SH-SY5Y (cell line): Measurements from ENCODE around the gene HTR6.

ENCODE experiments used
- GATA2 ChIP-seq: IDR thresholded peaks from 2 replicates; pipeline ENCODE4 v1.6.1; 2011; ENCODE audit warnings: mild to moderate bottlenecking, low read depth, low read length
- GATA3 ChIP-seq: IDR thresholded peaks from 2 replicates; pipeline ENCODE4 v1.6.1; 2011; ENCODE audit warnings: low read depth, mild to moderate bottlenecking, low read length, moderate library complexity

The HTR6 gene

DNA sequence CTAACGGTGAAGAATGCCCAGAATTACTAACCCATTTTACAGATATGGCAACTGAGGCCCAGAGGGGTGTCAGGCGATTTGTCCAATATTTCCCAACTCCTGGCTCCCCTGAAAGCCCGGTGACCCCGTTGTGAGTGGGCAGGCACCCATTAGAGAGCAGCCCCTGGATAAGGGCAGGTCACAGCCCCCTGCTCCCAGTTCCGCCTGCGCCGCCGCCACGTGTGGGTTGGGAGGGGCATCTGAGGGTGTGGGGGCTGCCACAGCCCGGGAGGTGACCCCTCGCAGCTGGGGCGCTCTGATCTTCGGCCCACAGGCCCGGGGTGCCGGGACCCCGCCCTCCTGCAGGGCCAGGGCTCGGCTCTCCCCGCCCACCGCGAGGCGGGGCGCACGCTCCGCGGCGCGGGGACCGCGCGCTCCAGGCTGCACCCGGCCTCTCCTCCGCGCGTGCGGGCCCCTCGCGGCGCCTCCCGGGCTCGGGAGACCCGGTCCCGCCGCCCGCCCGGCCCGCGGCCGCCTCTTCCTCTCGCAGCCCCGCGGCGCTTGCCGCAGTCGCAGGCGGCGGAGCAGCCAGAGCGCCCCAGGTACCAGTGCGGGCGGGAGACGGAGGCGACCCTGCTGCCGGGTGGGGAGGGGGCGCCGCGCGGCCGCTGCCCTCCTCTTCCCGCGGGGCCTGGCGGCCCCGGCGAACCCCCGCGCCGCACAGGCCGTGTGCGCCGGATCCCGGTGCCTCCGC is at the start of gene HTR6:
TSS of gene HTR6 (plus strand) at position 423 of the 733 bp plus-strand sequence. CDS start 879 bp downstream, outside the sequence.
- TF ChIP-seq GATA3 = no peak

DNA sequence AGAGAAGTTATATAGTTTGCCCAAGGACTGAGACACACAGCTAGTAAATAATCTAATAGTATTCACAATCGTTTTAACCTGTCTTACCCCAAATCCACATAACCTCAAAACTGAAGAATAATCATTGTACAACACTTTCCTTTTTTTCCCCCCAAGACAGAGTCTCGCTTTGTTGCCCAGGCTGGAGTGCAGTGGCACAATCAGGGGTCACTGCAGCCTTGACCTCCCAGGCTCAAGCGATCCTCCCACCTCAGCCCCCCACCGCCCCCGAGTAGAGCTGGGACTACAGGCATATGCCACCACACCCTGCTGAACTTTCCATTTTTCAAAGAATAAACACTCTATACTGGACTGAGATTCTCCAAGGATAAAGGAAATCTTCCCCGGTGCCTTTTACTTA is 49.2 kb upstream of the HTR6 start:
- no peak for TF ChIP-seq GATA3
- no peak for TF ChIP-seq GATA2

DNA sequence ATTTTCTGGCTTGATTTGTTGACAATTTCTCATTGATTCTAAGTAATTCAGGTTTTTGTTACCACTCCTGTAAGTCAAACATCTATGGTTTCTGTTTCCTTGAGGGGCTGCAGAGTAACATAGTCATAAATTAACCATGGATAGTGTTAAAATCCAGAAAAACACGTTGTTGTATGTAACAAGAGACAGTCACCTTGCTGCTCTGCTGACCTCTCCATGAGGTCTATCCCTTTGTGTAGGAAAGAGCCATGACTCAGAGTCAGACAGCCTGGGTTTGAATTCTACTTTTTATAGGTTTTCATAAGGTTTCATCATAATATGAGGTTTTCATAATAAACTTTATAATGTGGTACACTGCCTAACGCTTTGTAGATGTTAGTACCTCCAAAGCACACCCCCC is 48.2 kb upstream of the HTR6 start:
- TF ChIP-seq GATA3 (no peak), GATA2 (no peak)

DNA sequence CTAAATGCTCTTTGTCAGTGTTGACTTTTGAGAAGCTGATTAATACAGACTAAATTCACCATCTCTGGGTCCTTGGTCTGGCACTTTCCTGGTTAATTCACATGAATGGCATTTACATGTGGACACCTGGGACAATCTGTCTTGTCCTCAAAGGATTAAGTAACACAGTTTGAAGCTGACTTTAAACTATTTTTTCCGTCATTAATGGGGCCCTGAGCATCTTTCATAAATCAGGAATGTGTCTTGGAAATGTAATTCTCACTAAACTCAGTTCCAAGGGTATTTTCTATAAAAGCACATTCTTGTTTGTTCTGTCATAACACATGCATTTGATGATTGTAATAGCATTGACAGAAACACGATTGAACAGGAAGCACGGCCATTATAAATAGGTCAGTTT is 47.3 kb upstream of the HTR6 start:
- TF ChIP-seq GATA3 (no peak), GATA2 (no peak)

DNA sequence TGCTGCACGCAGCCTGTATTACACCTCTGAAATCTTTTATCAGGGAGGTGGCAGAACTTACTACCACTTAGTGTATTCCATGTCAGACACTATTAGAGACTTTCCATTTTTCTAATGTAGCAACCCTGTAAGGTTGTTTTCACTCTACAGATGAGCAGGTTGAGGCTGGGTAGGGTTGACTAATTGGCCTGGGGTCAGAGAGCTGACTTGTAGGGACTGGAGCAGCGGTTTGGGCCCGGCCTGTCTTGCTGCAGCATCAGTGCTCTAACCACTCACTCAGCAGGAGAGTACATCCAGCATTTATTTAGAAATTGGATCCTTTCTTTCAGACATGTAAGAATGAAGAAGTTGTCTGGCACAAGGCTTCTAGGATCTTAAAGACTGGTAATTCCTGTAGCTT is 46.2 kb upstream of the HTR6 start:
- TF ChIP-seq GATA2 (no peak), GATA3 (no peak)

DNA sequence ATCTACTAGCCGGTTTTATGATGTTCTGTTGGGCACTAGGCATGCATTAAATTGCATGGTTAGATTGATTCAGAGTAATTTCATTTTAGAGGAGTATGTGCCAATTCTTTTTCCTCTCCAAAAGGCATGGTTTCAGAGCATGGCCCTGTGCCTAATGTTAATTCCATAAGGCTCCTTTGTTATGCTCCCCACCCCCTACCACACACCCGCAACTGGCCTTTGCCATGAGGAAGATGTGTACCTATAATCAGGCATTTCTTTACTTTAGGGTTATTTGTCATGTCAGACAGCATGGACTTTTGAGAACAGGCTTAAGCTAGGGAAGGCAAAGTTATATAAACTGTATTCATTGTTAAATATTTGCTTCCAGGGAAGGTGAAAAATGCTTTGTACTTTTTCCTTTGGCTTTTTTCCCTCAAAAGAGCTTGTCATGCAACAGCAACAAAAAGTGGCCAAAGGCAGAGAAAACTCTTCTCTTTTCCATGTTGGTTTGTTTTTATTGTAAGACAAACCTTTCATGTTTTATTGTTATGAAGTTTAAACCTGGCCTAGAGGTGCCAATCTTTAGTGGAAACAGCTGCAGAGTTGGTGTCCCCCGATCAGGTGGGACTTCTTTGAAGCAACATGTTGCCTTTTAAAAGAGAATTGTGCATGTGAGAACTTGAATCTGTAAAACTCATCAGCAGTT is 44.8 kb upstream of the HTR6 start:
- TF ChIP-seq GATA3 = no peak
- TF ChIP-seq GATA2 = no peak

DNA sequence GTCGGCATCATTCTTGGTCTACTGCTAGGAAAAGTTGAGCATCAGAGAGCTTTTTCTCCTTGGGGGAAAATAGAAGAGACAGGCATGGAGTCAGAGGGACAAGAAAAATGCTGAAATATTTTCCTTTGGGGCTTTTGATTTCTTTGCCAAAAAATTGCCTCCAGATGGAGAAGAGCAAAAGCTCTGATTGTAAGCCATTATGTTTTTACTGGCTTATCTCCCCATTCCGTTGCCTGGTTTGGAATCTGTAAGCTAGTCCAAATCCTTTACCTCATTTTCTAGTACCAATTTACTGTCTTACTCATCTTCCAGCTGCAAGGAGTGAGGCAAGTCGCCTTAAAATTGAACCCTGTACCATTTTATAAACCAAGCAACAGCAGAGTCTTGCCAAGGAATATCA is 43.9 kb upstream of the HTR6 start:
- no peak for TF ChIP-seq GATA3

DNA sequence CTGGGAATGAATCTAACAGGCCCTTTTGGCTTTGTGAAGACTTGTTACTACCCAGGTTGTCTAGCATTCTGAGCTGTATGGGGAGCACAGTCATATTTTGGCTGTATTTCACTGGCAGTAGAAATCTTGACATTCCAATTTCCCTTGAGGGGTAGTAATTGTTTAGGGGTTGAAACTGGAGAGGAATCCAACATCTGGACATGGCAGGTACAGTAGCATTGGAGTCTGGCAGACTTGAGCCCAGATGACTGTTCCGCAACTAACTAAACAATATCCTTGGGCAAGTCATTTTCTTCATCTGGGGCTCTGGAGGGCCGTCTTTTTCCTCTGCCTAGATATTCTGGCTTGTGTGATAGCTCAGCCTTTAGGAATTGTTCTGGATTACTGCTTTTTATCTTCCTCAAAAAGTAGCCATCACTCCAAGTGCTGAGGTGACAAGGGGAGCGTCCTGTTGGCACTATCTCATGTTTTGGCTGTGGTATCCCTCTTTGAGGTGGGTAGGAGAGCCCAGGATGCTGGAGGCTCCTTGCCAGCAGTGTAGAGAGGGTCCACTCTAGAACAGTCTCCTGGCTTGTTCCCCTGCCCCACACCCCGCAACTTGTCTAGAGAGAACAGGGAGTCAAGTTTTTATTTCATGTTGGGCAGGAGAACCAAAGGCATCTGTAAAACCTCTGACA is 43.3 kb upstream of the HTR6 start:
- no peak for TF ChIP-seq GATA3
- no peak for TF ChIP-seq GATA2

DNA sequence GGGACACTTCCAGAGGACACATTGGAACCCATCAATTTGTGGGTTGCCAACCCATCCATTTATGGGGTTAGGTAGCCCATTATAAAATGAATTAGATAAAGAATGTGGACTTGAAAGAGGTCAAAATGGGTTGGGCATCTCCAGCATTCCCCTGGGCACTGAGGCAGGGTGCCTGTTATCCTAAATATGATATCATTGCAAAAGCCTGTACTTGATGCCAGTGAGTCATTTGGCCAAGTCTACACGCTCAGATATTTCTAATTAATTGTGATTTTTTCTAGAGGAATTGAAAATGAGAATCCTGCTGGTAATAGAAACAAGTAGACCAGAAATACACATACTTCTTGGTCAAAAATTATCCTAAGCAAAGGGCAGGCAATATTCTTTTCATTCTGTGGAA is 42.5 kb upstream of the HTR6 start:
- no peak for TF ChIP-seq GATA2

DNA sequence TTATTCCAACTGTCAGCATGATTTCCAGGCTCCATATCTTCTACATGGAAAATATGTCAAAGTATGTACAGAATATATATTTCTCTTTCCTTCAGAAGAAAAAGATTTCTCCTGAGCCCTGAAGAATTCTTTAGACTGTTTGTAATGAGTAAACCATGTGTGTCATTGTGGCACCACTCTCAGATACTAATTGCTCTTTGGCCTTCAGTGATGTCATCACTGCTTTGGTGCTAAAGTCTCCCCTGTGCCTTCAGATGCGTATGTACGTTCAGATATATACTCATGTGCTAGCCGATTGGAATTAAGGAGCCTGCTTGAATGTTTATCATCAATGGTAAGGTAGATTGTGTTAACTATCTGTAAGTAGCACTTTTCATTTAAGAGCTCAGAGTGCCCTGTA is 41.2 kb upstream of the HTR6 start:
- TF ChIP-seq GATA2 = no peak
- TF ChIP-seq GATA3 = no peak

DNA sequence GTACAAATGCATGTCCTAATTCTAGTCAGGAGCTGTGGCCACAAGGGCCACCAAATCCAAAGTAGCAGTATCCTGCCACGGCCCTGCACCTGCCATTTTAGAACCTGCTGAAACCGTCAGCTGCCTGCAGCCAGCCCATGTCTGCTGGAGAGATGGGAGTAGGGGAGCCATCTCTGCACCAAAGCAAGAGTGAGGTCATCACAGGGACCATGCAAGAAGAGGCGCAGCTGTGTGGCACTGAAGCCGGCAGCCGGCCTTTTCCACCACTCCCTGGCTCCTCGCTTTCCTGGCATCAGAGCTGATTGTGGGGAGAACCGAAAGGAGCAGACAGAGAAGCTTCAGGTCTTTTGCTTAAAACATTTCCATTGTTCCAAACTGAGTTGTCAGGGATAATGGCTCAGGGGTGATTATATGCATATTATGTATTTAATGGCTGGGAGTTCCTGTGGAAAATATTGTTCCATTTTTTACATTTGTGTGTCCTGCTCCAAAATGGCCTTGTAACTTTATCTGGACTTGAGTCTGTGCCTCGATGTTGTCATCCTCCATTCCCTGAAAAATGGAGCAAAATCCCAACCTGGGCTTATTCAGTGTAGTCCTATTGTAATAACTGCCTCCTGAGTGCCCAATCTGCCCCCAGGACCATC is 39.3 kb upstream of the HTR6 start:
- no peak for TF ChIP-seq GATA3
- TF ChIP-seq GATA2 = no peak

DNA sequence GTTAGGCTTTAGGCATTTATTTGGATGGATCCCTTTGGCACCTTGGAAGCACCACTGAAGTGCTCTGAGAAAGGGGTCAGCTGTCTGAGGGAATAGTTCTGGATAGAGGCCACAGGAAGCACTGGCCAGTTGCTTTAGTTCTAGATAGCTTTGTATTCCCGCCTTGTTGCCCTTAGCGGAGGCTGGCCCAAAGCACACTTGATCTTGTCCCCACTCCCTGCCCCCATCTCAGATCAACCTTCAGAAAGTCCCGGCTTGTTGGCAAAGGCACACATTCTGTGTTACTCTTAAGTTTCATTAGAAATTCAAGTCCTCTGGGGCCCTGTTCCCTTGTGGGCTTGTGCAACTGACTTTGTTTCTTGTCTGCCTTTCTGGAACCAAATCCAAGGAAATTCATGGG is 35.8 kb upstream of the HTR6 start:
- TF ChIP-seq GATA3 (no peak), GATA2 (no peak)

DNA sequence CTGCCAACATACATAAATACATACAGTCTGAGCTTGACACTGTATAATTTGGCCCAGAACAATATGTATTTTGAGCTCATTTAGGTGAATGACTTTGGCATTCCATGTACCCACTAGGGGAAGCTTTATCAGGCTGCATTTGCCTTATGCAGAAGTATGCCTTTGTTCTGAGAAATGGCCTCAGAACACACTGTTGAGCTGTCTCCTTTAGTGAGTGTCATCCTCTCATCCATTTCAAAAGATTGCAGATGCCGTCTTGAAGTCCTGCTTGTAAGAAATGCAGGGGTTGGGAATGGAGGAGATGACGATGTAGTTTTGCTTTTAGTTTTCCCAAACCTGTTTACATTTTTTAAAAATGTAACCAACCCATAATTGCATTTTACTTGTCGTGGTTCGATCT is 35.3 kb upstream of the HTR6 start:
- TF ChIP-seq GATA2 = no peak
- no peak for TF ChIP-seq GATA3

DNA sequence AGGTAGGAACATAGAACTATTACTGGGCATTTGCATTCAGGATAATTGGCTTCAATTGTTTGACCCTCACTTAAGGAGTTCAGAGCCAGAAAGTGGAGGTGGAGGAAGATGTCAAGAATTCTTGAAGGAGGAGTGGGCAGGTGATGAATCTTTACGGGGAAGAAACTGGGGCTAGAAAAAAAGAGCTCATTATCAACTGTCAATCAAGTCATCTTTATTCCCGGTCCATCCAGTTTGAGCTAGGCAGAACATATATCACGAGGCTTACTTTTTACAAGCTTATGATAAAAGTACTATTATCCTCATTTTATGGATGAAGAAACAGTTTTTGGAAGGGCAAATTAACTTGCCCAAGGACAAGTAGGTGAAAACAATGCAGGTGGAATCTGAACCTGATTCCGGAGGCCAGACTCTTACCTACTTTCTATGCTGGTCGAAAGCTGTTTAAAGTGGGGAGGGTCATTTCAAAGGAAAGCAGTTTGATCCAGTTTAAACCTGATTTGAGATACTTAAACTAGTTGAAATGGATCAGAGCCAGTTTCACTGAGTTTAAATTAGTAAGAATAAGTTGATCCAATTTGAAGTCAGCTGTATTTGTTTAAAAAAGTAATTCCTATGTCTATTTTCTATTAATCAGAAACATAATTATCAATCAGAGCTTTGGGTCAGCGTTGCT is 33.8 kb upstream of the HTR6 start:
- TF ChIP-seq GATA3 = no peak
- no peak for TF ChIP-seq GATA2

DNA sequence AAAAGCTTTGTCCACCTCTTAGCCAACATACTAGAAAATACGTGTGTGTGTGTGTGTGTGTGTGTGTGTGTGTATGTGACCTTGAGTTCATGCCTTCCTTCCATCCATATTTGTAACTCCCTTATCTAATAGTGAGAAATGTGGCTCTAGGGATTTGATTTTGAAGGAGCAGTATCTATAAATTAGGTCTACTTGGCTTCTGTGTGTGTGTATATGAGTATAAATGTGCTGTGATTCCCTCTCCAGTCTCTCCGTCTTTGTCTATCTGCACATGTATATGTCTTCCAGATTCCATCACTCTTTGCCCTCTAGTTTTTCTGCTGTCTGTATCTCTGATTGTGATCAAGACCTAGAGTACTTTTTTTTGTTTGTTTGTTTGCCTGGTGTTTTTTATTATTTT is 32.5 kb upstream of the HTR6 start:
- TF ChIP-seq GATA3 (no peak), GATA2 (no peak)
